ENCODE measurements around the gene MMP1. TPM values are rescaled to one million over a fixed set of nuclear protein-coding genes. Genes with fewer than 3 reads are reported as not detected.

Gene MMP1
- total RNA-seq = 6.0 and 8.7 TPM in 2 replicates

DNA sequence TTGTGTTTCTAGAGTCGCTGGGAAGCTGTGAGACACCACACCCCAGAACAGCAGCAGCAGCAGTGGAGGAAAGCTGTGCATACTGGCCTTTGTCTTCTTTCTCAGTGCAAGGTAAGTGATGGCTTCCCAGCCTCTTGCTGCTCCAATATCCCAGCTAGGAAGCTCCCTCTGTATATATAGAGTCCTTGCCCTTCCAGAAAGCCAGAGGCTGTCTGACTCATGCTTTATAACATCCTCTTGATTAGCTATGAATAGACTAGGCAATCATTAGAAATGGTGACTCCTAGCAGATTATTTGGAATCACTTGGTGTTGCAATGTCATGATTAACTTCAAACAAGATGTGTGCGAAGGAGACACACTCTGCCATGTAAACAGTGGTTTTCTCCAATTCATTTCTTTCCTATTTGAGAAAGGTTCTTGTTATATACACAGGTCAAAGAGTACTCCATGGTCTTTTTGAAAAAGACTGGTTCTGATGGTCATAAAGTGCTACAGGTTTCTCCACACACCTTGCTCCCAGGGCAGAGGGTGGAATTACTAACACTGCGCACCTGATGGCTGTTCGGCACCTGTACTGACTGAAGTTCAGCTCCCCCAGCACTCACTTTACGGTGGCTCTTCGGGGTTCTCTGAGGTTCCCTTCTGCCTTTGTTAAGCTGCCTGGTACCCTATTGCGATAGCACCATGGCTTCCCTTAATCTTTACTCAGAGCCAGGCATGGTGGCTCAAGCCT lies at the start of gene MMP1:
Gene MMP1 (minus strand): TSS at position 149 of the 735 bp plus-strand sequence. CDS start 68 bp downstream, at position 81.

GRCh38 chr11:102843489-102843888 lies 45.5 kb upstream of the MMP1 start, which contains the start of gene MMP3:
MMP3 (minus strand) TSS chr11:102843609; CDS start chr11:102843546, 63 bp downstream.

GRCh38 chr11:102780491-102780918 lies 17.5 kb downstream of the MMP1 start, which contains the start of gene MMP10:
MMP10 (minus strand) TSS chr11:102780628; CDS start chr11:102780591, 37 bp downstream.

Other genes with a start within 250 kb of the MMP1 start
- gene MMP20, start 172.8 kb downstream of the MMP1 start, total RNA-seq = not detected in 2 replicates
- gene MMP27, start 92.4 kb downstream of the MMP1 start, total RNA-seq = not detected in 2 replicates
- not detected in 2 replicates for gene MMP8, start 73.2 kb downstream of the MMP1 start, total RNA-seq
- gene MMP10, start 17.5 kb downstream of the MMP1 start, total RNA-seq = 0.13 and 1.1 TPM in 2 replicates
- gene MMP3, start 45.4 kb upstream of the MMP1 start, total RNA-seq = 1.0 TPM in 1 of 2 replicates, not detected in the other
- gene MMP12, start 76.8 kb upstream of the MMP1 start, total RNA-seq = not detected in 2 replicates
- gene MMP13, start 157.6 kb upstream of the MMP1 start, total RNA-seq = 0.33 and 4.1 TPM in 2 replicates